Thoracic aorta (tissue), 2 donors: ENCODE measurements around the gene RASL10A. TPM values are rescaled to one million over a fixed set of nuclear protein-coding genes. Genes with fewer than 3 reads are reported as not detected.

Experiments
- ATAC-seq: fragments of 150-250 bp; one replicate; pipeline ENCODE4 v1.8.0; 2017; ENCODE audit warnings: low read depth; ENCODE audit not compliant: insufficient number of reproducible peaks, low FRiP score
- DNase-seq: peaks from one replicate; pipeline ENCODE4 v3.0.0-alpha.2; 2020; ENCODE audit warnings: low spot score
- H3K27ac ChIP-seq, 2 donors: fragments of 200-600 bp; sonication (generic); 1 replicate in 1 of 2; 2 replicates in 1 of 2; pipeline ENCODE4 v1.5.1; 2016; ENCODE audit warnings: mild to moderate bottlenecking in 2 of 2, moderate library complexity in 2 of 2
- H3K27me3 ChIP-seq: fragments of 200-600 bp; sonication (generic); replicated peaks from 2 replicates; pipeline ENCODE4 v1.6.0; 2016; ENCODE audit warnings: mild to moderate bottlenecking; ENCODE audit not compliant: insufficient read depth
- H3K36me3 ChIP-seq: fragments of 200-600 bp; sonication (generic); one replicate; pipeline ENCODE4 v1.5.1; 2016
- H3K4me1 ChIP-seq, 2 donors: fragments of 200-600 bp; sonication (generic); 1 replicate in 1 of 2; 2 replicates in 1 of 2; pipeline versions ENCODE4 v1.5.1 to v1.6.0; 2016; ENCODE audit warnings: low read depth in 2 of 2, mild to moderate bottlenecking in 1 of 2; ENCODE audit not compliant: control insufficient read depth in 1 of 2
- H3K4me3 ChIP-seq: fragments of 200-600 bp; sonication (generic); 2 replicates; pipeline ENCODE4 v1.5.1; 2016; ENCODE audit warnings: mild to moderate bottlenecking
- H3K9me3 ChIP-seq: fragments of 200-600 bp; sonication (generic); 2 replicates; pipeline ENCODE4 v1.5.1; 2016
- total RNA-seq, 2 donors: library from RNA; depleted of rRNA; stranded (reverse); fragments of >200 nt; gene quantifications; one replicate each; pipeline versions ENCODE4 v1.1.0 to v1.2.3, GENCODE V29; 2016
- TF ChIP-seq, protein P1 (sequence below): fragments of 200-600 bp; sonication (generic); IDR thresholded peaks from one replicate; pipeline ENCODE4 v1.5.1; 2019; ENCODE audit warnings: antibody characterized with exemption

Gene RASL10A
- total RNA-seq, 2 donors from 2014 or later = 3.4 to 4.1 TPM

GRCh38 chr22:29265929-29266328 lies 49.6 kb downstream of the RASL10A start:
- Histone ChIP-seq H3K4me1 (peaks cover 17 to 27% of the 10 kb centered on the region in 2 donors), H3K27ac (no peak overlapping the region), H3K27me3 (no peaks in the 10 kb centered on the region), H3K36me3 (peaks cover 5% of the 10 kb centered on the region), H3K9me3 (no peaks in the 10 kb centered on the region), H3K4me3 (no peak overlapping the region)
- ATAC-seq (no peak), DNase-seq (no peak)
- TF ChIP-seq, protein P1, sequence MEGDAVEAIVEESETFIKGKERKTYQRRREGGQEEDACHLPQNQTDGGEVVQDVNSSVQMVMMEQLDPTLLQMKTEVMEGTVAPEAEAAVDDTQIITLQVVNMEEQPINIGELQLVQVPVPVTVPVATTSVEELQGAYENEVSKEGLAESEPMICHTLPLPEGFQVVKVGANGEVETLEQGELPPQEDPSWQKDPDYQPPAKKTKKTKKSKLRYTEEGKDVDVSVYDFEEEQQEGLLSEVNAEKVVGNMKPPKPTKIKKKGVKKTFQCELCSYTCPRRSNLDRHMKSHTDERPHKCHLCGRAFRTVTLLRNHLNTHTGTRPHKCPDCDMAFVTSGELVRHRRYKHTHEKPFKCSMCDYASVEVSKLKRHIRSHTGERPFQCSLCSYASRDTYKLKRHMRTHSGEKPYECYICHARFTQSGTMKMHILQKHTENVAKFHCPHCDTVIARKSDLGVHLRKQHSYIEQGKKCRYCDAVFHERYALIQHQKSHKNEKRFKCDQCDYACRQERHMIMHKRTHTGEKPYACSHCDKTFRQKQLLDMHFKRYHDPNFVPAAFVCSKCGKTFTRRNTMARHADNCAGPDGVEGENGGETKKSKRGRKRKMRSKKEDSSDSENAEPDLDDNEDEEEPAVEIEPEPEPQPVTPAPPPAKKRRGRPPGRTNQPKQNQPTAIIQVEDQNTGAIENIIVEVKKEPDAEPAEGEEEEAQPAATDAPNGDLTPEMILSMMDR = no peak

- Histone ChIP-seq H3K36me3 (peaks cover 5% of the 10 kb centered on the region), H3K27ac (no peak overlapping the region), H3K4me3 (no peak overlapping the region), H3K27me3 (no peaks in the 10 kb centered on the region), H3K9me3 (no peaks in the 10 kb centered on the region), H3K4me1 (peaks cover 16 to 21% of the 10 kb centered on the region in 2 donors)
- TF ChIP-seq, protein P1 = no peak
- no peak for DNase-seq
- ATAC-seq = no peak
Measured at GRCh38 chr22:29265305-29265704, 50.2 kb downstream of the RASL10A start.

- Histone ChIP-seq H3K4me3 (no peak overlapping the region), H3K27ac (no peak overlapping the region), H3K9me3 (no peaks in the 10 kb centered on the region), H3K27me3 (no peaks in the 10 kb centered on the region), H3K36me3 (peaks cover 5% of the 10 kb centered on the region), H3K4me1 (peaks cover 12% of the 10 kb centered on the region in 2 donors)
- TF ChIP-seq, protein P1 = no peak
- DNase-seq (no peak), ATAC-seq (no peak)
Measured at GRCh38 chr22:29263791-29264276, 51.7 kb downstream of the RASL10A start.

Other genes starting within 250 kb of the RASL10A start
- gene KREMEN1, start 242.7 kb downstream of the RASL10A start, total RNA-seq = 10 to 100 TPM in 1 of 2 donors, 1 to 10 TPM in 1; 8.4 to 13.9 TPM
- gene EMID1, start 109.8 kb downstream of the RASL10A start, total RNA-seq = under 1 TPM in 1 of 2 donors, not detected in 1; 0.27 TPM
- 10 to 100 TPM; 23.9 to 36.7 TPM for gene RHBDD3, start 47.7 kb downstream of the RASL10A start, total RNA-seq
- gene EWSR1, start 47.4 kb downstream of the RASL10A start, total RNA-seq = 100 to 1,000 TPM; 197 to 225 TPM
- gene GAS2L1, start 9.0 kb downstream of the RASL10A start, total RNA-seq = 10 to 100 TPM; 32.5 to 52.9 TPM
- 10 to 100 TPM; 59.5 to 73.1 TPM for gene AP1B1, start 72.9 kb upstream of the RASL10A start, total RNA-seq
- gene RFPL1, start 122.9 kb upstream of the RASL10A start, total RNA-seq = not detected
- under 1 TPM; 0.14 to 0.85 TPM for gene NEFH, start 164.5 kb upstream of the RASL10A start, total RNA-seq
- gene THOC5, start 238.1 kb upstream of the RASL10A start, total RNA-seq = 100 to 1,000 TPM in 1 of 2 donors, 10 to 100 TPM in 1; 39.8 to 104 TPM